GM10248 (cell line): Measurements from ENCODE around the gene BCL2L12.

ENCODE experiments used
- CTCF ChIA-PET: fragments of 300-600 bp; sonication (Branson Sonifier 250); formaldehyde crosslinking; extraction: SDS; loops from one replicate; lab custom pipeline; 2021; ENCODE audit warnings: antibody characterized with exemption; lab: Yijun Ruan, JAX
- POLR2A ChIA-PET: fragments of 350-650 bp; sonication (Branson Sonifier 250); formaldehyde crosslinking; extraction: SDS; loops from one replicate; lab custom pipeline; 2020; ENCODE audit warnings: antibody characterized with exemption; lab: Yijun Ruan, JAX
- DNase-seq: peaks from one replicate; pipeline ENCODE4 v3.0.0; 2012; ENCODE audit errors: extremely low spot score
- TF ChIP-seq, protein P1 (sequence below): IDR thresholded peaks from 2 replicates; pipeline ENCODE4 v1.5.1; 2012; ENCODE audit warnings: mild to moderate bottlenecking, low read depth; ENCODE audit errors: extremely low read depth, missing control alignments, control extremely low read depth

BCL2L12 gene

DNA sequence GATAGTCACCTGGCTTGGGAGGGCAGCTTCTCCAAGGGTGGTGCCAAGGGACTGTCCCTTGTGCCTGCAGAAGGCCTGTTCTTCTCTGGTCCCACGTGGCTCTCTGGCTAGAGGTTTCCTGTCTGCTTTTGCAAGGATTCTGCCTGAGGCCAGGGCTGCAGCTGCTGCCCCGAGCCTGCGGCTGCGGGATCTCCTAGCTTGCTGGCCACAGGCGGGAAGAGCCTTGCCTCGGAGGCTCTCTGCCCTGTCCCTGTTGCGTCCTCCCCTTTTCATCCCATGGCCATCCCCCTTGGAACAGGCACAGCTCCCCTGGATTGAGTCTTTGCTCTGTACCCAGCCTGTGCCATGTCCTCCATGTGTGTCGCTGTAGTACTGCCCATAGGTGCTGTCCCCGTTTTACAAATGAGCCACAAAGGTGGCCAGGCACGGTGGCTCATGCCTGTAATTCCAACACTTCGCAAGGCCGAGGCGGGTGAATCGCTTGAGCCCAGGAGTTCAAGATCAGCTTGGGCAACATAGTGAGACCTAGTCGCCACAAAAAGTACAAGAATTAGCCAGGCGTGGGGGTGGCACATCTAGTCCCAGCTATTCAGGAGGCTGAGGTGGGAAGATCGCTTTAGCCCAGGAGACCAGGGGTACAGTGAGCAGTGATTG lies 9.2 kb upstream of the BCL2L12 start:
- no peak for DNase-seq
- CTCF ChIA-PET: interaction anchor here (1.0 to 5.2 kb wide), 7 partner anchors 9 to 24 kb away, joined by 3 to 30 read pairs (median 4); partner anchors contain the start of genes PRMT1 and RRAS
- TF ChIP-seq, protein P1, sequence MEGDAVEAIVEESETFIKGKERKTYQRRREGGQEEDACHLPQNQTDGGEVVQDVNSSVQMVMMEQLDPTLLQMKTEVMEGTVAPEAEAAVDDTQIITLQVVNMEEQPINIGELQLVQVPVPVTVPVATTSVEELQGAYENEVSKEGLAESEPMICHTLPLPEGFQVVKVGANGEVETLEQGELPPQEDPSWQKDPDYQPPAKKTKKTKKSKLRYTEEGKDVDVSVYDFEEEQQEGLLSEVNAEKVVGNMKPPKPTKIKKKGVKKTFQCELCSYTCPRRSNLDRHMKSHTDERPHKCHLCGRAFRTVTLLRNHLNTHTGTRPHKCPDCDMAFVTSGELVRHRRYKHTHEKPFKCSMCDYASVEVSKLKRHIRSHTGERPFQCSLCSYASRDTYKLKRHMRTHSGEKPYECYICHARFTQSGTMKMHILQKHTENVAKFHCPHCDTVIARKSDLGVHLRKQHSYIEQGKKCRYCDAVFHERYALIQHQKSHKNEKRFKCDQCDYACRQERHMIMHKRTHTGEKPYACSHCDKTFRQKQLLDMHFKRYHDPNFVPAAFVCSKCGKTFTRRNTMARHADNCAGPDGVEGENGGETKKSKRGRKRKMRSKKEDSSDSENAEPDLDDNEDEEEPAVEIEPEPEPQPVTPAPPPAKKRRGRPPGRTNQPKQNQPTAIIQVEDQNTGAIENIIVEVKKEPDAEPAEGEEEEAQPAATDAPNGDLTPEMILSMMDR: no peak
- POLR2A ChIA-PET: interaction anchor here (0.8 kb wide), 1 partner anchor 19 kb away, joined by 3 read pairs; no protein-coding TSS in a partner anchor

DNA sequence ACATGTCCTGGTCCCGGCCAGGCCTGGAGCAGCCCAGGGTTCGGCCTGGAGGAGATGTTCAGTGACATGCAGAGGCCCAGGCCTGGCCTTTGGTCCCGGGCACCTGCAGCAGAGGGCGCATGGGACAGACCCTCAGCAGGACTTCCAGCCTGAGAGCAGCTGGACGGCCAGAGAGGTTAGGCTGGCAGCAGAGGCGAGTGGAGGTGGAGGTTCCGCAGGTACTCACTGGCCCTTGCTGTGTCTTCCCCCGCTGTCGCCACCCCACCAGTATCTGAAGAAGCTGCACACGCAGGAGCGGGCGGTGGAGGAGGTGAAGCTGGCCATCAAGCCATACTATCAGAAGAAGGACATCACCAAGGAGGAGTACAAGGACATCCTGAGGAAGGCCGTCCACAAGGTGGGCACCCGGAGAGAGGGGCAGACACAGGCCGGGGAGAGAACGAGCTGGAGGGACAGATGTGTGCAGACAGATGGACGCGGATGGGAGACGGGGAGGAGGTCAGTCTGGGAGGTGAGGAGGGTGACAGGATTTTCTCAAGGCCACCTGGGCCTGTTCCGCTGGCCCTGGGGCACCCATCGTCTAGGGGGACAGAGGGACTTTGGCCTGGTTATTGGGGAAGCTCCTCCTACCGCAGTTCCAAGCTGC lies 8.1 kb upstream of the BCL2L12 start:
- CTCF ChIA-PET: interaction anchor here (1.1 to 5.2 kb wide), 4 partner anchors 10 to 87 kb away, joined by 3 to 30 read pairs (median 4); partner anchors contain the start of gene PRMT1
- TF ChIP-seq, protein P1: no peak
- POLR2A ChIA-PET: interaction anchor here (0.8 kb wide), 1 partner anchor 18 kb away, joined by 3 read pairs; no protein-coding TSS in a partner anchor
- no peak for DNase-seq

DNA sequence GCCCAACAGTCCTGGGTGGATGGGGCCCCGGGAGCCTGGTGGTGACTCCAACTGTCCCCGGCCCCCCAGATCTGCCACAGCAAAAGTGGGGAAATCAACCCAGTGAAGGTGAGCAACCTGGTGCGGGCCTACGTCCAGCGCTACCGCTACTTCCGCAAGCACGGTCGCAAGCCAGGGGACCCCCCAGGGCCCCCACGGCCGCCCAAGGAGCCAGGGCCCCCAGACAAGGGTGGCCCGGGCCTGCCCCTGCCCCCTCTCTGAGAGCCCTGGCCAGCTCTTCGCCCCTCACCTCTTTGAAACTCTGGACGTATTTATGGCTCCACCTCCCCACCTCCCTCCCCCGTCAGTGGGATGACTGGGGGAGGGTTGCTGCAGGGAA lies 7.6 kb upstream of the BCL2L12 start:
- TF ChIP-seq, protein P1: no peak
- POLR2A ChIA-PET: no interaction called here
- CTCF ChIA-PET: interaction anchor here (1.1 to 5.2 kb wide), 3 partner anchors 11 to 88 kb away, joined by 3 to 30 read pairs (median 3); no protein-coding TSS in a partner anchor
- no peak for DNase-seq

DNA sequence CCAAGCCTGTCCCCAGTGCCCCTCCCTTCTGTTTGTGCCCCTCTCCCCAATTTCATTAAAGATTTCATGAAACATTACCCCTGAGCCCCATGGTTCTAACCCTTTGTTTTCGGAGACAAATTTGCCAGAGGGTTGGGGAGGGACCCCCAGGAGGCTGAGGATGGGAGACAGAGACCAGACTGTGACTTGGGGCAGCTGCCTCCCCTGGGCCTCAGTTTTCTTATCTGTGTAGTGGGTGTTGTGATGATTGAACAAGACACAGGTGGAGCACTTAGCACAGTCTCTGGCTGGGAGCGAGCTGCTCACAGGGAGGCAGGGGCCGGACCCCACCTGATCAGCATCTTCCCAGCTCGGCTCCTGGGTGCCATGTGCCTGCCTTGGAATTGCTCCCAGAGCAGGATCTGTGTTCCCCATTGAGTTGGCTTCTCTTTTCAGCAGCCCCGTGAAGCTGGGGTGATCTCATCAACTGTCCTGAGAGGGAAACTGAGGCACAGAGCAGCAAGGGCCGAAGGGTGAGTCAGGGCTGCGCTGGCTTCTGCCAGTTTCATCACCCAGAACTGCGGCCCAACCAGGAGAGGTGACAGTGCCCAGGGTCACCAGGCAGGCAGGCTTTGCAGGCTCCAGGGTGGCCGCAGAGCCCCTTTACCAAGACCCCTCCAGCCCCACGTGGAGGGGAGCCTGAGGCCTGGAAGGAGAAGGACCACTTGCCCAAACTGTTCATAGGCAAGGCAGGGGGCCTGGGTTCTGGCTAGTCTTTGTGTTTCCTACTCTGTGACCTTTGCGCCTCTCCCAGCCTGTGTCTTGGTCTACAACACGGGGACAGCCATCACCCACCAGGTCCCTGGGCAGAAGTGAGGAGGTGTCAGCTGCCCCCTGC lies 6.9 kb upstream of the BCL2L12 start:
- no peak for DNase-seq
- CTCF ChIA-PET: interaction anchor here (2.2 to 5.2 kb wide), 2 partner anchors 13 to 22 kb away, joined by 6 to 30 read pairs; no protein-coding TSS in a partner anchor
- TF ChIP-seq, protein P1: no peak
- POLR2A ChIA-PET: no interaction called here

DNA sequence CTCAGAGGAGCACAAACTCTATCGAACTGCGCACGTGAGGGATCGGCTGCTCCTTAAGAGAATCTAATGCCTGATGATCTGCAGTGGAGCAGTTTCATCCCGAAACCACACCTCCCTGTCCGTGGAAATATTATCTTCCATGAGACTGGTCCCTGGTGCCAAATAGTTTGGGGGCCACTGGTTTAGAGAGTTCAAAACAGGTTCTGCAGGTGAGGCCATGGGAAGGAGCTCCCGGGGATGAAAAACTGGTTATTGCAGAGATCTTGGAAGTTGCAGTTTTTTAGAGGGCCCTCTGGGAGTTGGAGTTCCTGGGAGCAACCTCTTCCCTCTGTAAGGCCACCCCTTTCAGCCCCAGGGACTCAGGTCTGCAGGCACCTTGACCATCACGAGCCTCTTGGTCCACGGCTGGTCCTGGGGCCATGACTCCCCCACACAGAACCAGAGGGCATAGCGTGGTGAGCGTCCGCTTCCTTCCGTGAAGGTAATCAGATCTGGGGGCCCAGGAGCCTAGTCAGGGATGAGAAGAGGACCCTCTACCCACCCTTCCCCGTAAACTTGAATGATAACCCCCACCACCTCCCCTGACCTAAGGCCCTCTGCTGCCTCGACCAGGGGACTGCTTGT lies 5.3 kb upstream of the BCL2L12 start:
- TF ChIP-seq, protein P1: no peak
- DNase-seq: no peak
- CTCF ChIA-PET: interaction anchor here (0.6 to 2.8 kb wide), 3 partner anchors 12 to 146 kb away, joined by 3 to 12 read pairs (median 6); no protein-coding TSS in a partner anchor
- POLR2A ChIA-PET: no interaction called here

DNA sequence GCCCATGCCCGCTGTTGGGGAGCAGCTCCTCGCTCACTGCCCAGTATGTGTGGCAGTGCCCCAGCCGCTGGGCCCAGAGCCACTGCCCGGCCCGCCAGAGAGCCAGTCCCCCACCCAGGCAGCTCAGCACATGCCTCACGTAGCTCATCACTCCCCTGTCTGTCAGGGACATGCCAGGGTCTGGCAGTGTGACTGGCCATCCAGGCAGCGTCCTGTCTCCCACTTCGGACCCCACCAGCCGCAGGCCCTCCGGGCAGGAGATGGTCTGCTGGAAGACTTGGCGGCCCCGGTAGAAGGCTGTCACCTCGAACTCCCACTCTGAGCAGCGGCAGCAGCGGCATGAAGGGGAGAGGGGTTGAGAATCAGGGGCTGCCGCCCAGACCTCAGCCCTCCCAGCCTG lies 3.7 kb upstream of the BCL2L12 start:
- DNase-seq: no peak
- TF ChIP-seq, protein P1: no peak
- POLR2A ChIA-PET: no interaction called here
- CTCF ChIA-PET: interaction anchor here (2.8 kb wide), 1 partner anchor 10 kb away, joined by 12 read pairs; no protein-coding TSS in a partner anchor
